GM18867 (cell line): ENCODE data around the gene KRT5.

Source experiments
- ATAC-seq: cut with Tn5 transposase; IDR thresholded peaks from one replicate; pipeline ENCODE4 v1.9.1; 2021; ENCODE audit warnings: mild to moderate bottlenecking, moderate library complexity; ENCODE audit not compliant: unreplicated experiment

KRT5 gene

GRCh38 chr12:52519826-52520662 is at the start of gene KRT5:
Gene KRT5 (minus strand): TSS chr12:52520394. CDS start chr12:52520296, 98 bp downstream.
- no peak for ATAC-seq

- no peak for ATAC-seq
Observed at GRCh38 chr12:52568111-52568510, 47.9 kb upstream of the KRT5 start.

- ATAC-seq, result no peak
Observed at GRCh38 chr12:52566847-52567291, 46.7 kb upstream of the KRT5 start.

- no peak for ATAC-seq
Observed at GRCh38 chr12:52564582-52564981, 44.4 kb upstream of the KRT5 start.

- ATAC-seq, result no peak
Observed at GRCh38 chr12:52561880-52562449, 41.8 kb upstream of the KRT5 start.

GRCh38 chr12:52559979-52560378 is 39.8 kb upstream of the KRT5 start:
- no peak for ATAC-seq

GRCh38 chr12:52558781-52559445 is 38.7 kb upstream of the KRT5 start:
- ATAC-seq, result no peak

- ATAC-seq, result no peak
Observed at GRCh38 chr12:52557476-52557875, 37.3 kb upstream of the KRT5 start.

- ATAC-seq, result no peak
Observed at GRCh38 chr12:52555577-52555976, 35.4 kb upstream of the KRT5 start.

- no peak for ATAC-seq
Observed at GRCh38 chr12:52552681-52553195, 32.5 kb upstream of the KRT5 start, which contains the start of gene KRT71. Gene KRT71 (minus strand): TSS chr12:52553145. CDS start chr12:52553077, 68 bp downstream.

GRCh38 chr12:52552055-52552454 is 31.9 kb upstream of the KRT5 start:
- no peak for ATAC-seq

- ATAC-seq, result no peak
Observed at GRCh38 chr12:52551216-52551865, 31.1 kb upstream of the KRT5 start.

- no peak for ATAC-seq
Observed at GRCh38 chr12:52546126-52546525, 25.9 kb upstream of the KRT5 start.

GRCh38 chr12:52543985-52544883 is 24.0 kb upstream of the KRT5 start:
- ATAC-seq, result no peak

- ATAC-seq, result no peak
Observed at GRCh38 chr12:52542785-52543318, 22.7 kb upstream of the KRT5 start.

GRCh38 chr12:52542157-52542556 is 22.0 kb upstream of the KRT5 start:
- ATAC-seq, result no peak

- no peak for ATAC-seq
Observed at GRCh38 chr12:52541709-52542108, 21.5 kb upstream of the KRT5 start.

GRCh38 chr12:52540531-52540930 is 20.3 kb upstream of the KRT5 start:
- no peak for ATAC-seq

GRCh38 chr12:52539821-52540173 is 19.6 kb upstream of the KRT5 start:
- no peak for ATAC-seq
